Fibroblast of lung (primary cell): Measurements from ENCODE around the gene SPINK7. TPM values are rescaled to one million over a fixed set of nuclear protein-coding genes. Genes with fewer than 3 reads are reported as not detected.

Experiments
- DNase-seq, 2 donors: peaks; one replicate each; pipeline versions ENCODE4 v3.0.0 to v3.0.0-alpha.2; 2010; ENCODE audit warnings: low read depth in 2 of 2
- H2AFZ ChIP-seq: 2 replicates; pipeline ENCODE4 v1.5.1; 2012; ENCODE audit warnings: low read length, control low read depth, inconsistent platforms
- H3K27ac ChIP-seq: 2 replicates; pipeline ENCODE4 v1.5.1; 2011; ENCODE audit warnings: low read length, control low read depth; ENCODE audit not compliant: insufficient read depth
- H3K27me3 ChIP-seq: 2 replicates; pipeline ENCODE4 v1.5.1; 2011; ENCODE audit warnings: mild to moderate bottlenecking, low read length; ENCODE audit not compliant: control insufficient read depth, insufficient read depth
- H3K36me3 ChIP-seq: 2 replicates; pipeline ENCODE4 v1.5.1; 2011; ENCODE audit warnings: low read length; ENCODE audit not compliant: control insufficient read depth, insufficient read depth
- H3K4me1 ChIP-seq: 2 replicates; pipeline ENCODE4 v1.5.1; 2011; ENCODE audit warnings: low read length; ENCODE audit not compliant: control insufficient read depth, insufficient read depth; ENCODE audit errors: extremely low read depth
- H3K4me2 ChIP-seq: 2 replicates; pipeline ENCODE4 v1.5.1; 2011; ENCODE audit warnings: low read length, control low read depth; ENCODE audit not compliant: insufficient read depth; ENCODE audit errors: extremely low read depth
- H3K4me3 ChIP-seq, 4 experiments: fragments of 200-600 bp in 1 of 4; sonication (generic) in 1 of 4; replicated peaks in 1 of 4; 2 replicates each; pipeline ENCODE4 v1.5.1; 2011 to 2016; ENCODE audit warnings: low read length in 4 of 4, low read depth in 3 of 4, mild to moderate bottlenecking in 3 of 4, control low read depth in 2 of 4, inconsistent platforms in 1 of 4, mixed read lengths in 1 of 4; ENCODE audit not compliant: insufficient read depth in 1 of 4; ENCODE audit errors: control extremely low read depth in 1 of 4
- H3K79me2 ChIP-seq: 2 replicates; pipeline ENCODE4 v1.5.1; 2012; ENCODE audit warnings: mild to moderate bottlenecking, low read length, inconsistent platforms; ENCODE audit not compliant: control insufficient read depth, insufficient read depth
- H3K9ac ChIP-seq: 2 replicates; pipeline ENCODE4 v1.5.1; 2011; ENCODE audit warnings: mild to moderate bottlenecking, low read length, control low read depth; ENCODE audit not compliant: insufficient read depth
- H3K9me3 ChIP-seq: 2 replicates; pipeline ENCODE4 v1.5.1; 2012; ENCODE audit warnings: low read depth, low read length; ENCODE audit not compliant: control insufficient read depth, insufficient read depth
- H4K20me1 ChIP-seq: 2 replicates; pipeline ENCODE4 v1.5.1; 2011; ENCODE audit warnings: low read length; ENCODE audit not compliant: control insufficient read depth, insufficient read depth; ENCODE audit errors: extremely low read depth
- EZH2 ChIP-seq: IDR thresholded peaks from 2 replicates; pipeline ENCODE4 v1.5.1; 2012; ENCODE audit warnings: low read length, control low read depth, mild to moderate bottlenecking; ENCODE audit errors: missing control alignments
- polyA plus RNA-seq, 2 donors: library from polyadenylated mRNA; depleted of rRNA in 1 of 2; stranded (reverse) in 1 of 2; unstranded in 1 of 2; fragments of >200 nt; gene quantifications; 2 replicates each; pipeline ENCODE4 v1.2.1, GENCODE V29; 2011 to 2012; ENCODE audit warnings: missing spikeins in 1 of 2
- total RNA-seq: library from RNA; depleted of rRNA; stranded (reverse); fragments of >200 nt; gene quantifications from 2 replicates; pipeline ENCODE4 v1.2.1, GENCODE V29; 2014
- TF ChIP-seq, protein P1 (sequence below), 2 donors: IDR thresholded peaks in 1 of 2; conservative IDR thresholded peaks in 1 of 2; 1 replicate in 1 of 2; 2 replicates in 1 of 2; pipeline ENCODE4 v1.5.1; 2011 to 2012; ENCODE audit warnings: low read length in 2 of 2, control low read depth in 1 of 2, inconsistent platforms in 1 of 2, low read depth in 1 of 2, mild to moderate bottlenecking in 1 of 2

The SPINK7 gene
- total and polyA plus RNA-seq, 2 donors (not counting 1 experiment from before 2014, with no cell fraction given), result not detected

DNA sequence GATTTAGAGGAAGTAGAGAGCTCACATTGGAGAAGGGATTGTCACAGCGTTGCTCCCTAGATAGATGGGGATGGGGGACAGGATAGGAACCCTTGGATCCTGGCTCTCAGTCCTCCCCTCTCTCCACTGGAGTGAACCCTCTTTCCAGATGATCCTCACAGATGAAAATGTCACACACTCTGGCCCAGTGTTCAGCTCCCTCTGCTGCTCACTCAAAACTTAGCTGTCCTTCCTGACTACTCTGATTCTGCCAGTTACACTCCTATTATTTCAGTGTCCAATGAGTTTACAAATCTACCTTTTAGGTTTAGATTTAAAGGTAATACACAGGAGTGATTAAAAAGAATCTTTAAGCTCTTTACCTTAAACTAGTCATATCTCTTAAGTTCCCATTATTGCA is 5.8 kb upstream of the SPINK7 start:
- Histone ChIP-seq H3K27me3 (no peaks in the 10 kb centered on the region), H3K4me1 (no peaks in the 10 kb centered on the region), H3K79me2 (no peaks in the 10 kb centered on the region), H2AFZ (no peak overlapping the region), H4K20me1 (no peaks in the 10 kb centered on the region), H3K9me3 (no peaks in the 10 kb centered on the region), H3K9ac (no peak overlapping the region), H3K36me3 (no peaks in the 10 kb centered on the region), H3K4me2 (no peak overlapping the region), H3K4me3 (no peak overlapping the region), H3K27ac (no peak overlapping the region)
- no peak for DNase-seq
- no peak for TF ChIP-seq EZH2
- TF ChIP-seq, protein P1, sequence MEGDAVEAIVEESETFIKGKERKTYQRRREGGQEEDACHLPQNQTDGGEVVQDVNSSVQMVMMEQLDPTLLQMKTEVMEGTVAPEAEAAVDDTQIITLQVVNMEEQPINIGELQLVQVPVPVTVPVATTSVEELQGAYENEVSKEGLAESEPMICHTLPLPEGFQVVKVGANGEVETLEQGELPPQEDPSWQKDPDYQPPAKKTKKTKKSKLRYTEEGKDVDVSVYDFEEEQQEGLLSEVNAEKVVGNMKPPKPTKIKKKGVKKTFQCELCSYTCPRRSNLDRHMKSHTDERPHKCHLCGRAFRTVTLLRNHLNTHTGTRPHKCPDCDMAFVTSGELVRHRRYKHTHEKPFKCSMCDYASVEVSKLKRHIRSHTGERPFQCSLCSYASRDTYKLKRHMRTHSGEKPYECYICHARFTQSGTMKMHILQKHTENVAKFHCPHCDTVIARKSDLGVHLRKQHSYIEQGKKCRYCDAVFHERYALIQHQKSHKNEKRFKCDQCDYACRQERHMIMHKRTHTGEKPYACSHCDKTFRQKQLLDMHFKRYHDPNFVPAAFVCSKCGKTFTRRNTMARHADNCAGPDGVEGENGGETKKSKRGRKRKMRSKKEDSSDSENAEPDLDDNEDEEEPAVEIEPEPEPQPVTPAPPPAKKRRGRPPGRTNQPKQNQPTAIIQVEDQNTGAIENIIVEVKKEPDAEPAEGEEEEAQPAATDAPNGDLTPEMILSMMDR (conservative IDR thresholded peaks at IDR 0.05 in 1 of 2, IDR thresholded peaks at IDR 0.05 in 1 of 2; ENCODE audit: low read depth in 1 of 2, low read length in 2 of 2), result no peak

GRCh38 chr5:148309019-148309418 is 3.2 kb upstream of the SPINK7 start:
- H4K20me1 ChIP-seq, result no peaks in the 10 kb centered on the region
- no peak overlapping the region for H3K4me2 ChIP-seq
- no peak overlapping the region for H3K9ac ChIP-seq

GRCh38 chr5:148309746-148310145 is 2.5 kb upstream of the SPINK7 start:
- TF ChIP-seq, protein P1 (conservative IDR thresholded peaks at IDR 0.05 in 1 of 2, IDR thresholded peaks at IDR 0.05 in 1 of 2; ENCODE audit: low read depth in 1 of 2, low read length in 2 of 2), result no peak
- no peaks in the 10 kb centered on the region for H3K9me3 ChIP-seq

More at GRCh38 chr5:148309019-148309418, 3.2 kb upstream of the SPINK7 start:
- no peaks in the 10 kb centered on the region for H3K9me3 ChIP-seq
- no peaks in the 10 kb centered on the region for H3K27me3 ChIP-seq
- no peaks in the 10 kb centered on the region for H3K79me2 ChIP-seq
- TF ChIP-seq, protein P1 (conservative IDR thresholded peaks at IDR 0.05 in 1 of 2, IDR thresholded peaks at IDR 0.05 in 1 of 2; ENCODE audit: low read depth in 1 of 2, low read length in 2 of 2), result no peak
- TF ChIP-seq EZH2, result no peak
- H3K27ac ChIP-seq, result no peak overlapping the region
- H3K4me1 ChIP-seq, result no peaks in the 10 kb centered on the region
- H2AFZ ChIP-seq, result no peak overlapping the region
- no peak for DNase-seq
- no peaks in the 10 kb centered on the region for H3K36me3 ChIP-seq
- H3K4me3 ChIP-seq, result no peak overlapping the region

More at GRCh38 chr5:148309746-148310145, 2.5 kb upstream of the SPINK7 start:
- Histone ChIP-seq H3K79me2 (no peaks in the 10 kb centered on the region), H3K27ac (no peak overlapping the region), H3K4me2 (no peak overlapping the region), H3K4me1 (no peaks in the 10 kb centered on the region), H3K4me3 (no peak overlapping the region), H3K9ac (no peak overlapping the region), H3K36me3 (no peaks in the 10 kb centered on the region), H4K20me1 (no peaks in the 10 kb centered on the region), H3K27me3 (no peaks in the 10 kb centered on the region), H2AFZ (no peak overlapping the region)
- DNase-seq, result no peak
